Measurements from ENCODE around the gene MAN2C1. TPM values are rescaled to one million over a fixed set of nuclear protein-coding genes. Genes with fewer than 3 reads are reported as not detected.

MAN2C1 gene
- total RNA-seq, 2 donors from 2014 or later, result 186 to 339 TPM

DNA sequence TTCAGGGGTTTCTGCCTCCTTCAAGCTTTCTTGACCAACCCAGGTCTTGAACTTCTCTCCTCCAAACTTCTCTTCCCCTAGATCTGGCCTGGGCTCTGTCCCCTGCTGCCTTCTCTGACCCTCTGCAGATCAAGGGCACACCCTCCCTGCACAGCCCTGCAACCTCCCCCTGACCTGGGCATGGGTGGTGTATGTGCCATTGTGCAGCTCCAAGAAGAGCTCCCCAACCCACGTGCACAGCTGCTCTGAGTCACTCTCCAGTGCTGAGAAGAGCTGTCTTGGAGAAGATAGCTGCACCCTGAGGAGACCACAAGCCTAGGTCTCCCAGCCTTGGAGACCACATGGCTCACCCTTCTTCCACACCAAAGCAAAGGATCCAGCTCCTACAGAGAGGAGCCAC lies 8.0 kb downstream of the MAN2C1 start:
- Histone ChIP-seq H3K4me1 (no peaks in the 10 kb centered on the region), H3K4me3 (no peak overlapping the region), H3K36me3 (replicated peaks in 1 of 2; ENCODE audit: insufficient read depth in 1 of 2, low read depth in 2 of 2) (peaks cover 0 to 18% of the 10 kb centered on the region in 2 donors), H3K27me3 (no peaks in the 10 kb centered on the region), H3K27ac (no peak overlapping the region), H3K9me3 (no peaks in the 10 kb centered on the region)
- WGBS, 2 donors, result 83 to 100% methylated on average over 1 of the region's 1 CpG
- intact Hi-C loops (cut with DNase I), result loop anchor here (10.0 kb wide), 1 partner anchor 324 kb away; no protein-coding TSS in a partner anchor
- TF ChIP-seq POLR2A (IDR thresholded peaks at IDR 0.05), result no peak
- TF ChIP-seq, protein P1, sequence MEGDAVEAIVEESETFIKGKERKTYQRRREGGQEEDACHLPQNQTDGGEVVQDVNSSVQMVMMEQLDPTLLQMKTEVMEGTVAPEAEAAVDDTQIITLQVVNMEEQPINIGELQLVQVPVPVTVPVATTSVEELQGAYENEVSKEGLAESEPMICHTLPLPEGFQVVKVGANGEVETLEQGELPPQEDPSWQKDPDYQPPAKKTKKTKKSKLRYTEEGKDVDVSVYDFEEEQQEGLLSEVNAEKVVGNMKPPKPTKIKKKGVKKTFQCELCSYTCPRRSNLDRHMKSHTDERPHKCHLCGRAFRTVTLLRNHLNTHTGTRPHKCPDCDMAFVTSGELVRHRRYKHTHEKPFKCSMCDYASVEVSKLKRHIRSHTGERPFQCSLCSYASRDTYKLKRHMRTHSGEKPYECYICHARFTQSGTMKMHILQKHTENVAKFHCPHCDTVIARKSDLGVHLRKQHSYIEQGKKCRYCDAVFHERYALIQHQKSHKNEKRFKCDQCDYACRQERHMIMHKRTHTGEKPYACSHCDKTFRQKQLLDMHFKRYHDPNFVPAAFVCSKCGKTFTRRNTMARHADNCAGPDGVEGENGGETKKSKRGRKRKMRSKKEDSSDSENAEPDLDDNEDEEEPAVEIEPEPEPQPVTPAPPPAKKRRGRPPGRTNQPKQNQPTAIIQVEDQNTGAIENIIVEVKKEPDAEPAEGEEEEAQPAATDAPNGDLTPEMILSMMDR (IDR thresholded peaks at IDR 0.05), result no peak
- DNase-seq (no peak), ATAC-seq (peak; percentile 19)

DNA sequence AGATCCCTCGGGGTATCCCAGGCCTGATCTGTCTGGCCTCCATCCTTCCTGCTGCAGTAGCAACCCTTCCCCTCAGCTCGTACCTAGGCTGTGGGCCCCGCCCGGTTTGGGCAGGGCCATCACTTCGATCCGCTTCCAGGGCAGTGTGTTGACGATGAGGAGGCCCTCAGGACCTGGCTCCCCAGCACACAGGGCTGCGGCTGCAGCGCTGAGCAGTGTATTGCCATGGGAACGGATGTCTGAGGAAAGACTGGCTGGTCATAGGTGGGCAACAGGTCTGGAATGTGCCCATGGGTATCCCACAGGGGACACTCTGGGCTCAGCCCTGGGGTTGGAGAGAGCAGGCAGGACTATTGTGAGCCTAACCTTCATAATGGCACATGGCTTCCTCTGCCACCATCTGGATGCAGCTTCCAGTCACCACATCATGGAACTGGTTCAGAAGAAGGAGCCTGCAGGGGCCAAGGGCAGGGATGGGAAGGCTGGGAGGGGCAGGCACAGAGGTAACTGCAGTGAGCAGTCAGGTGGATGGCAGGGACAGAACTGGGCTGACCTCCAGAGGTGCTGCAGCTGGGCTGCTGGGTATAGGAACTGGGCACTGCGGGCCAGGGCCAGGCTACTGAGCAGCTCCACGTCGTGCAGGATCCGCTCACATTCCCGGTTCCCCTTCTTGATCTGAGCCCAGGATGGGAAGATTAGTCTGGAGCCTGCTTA lies 8.7 kb downstream of the MAN2C1 start:
- no peak for ATAC-seq
- no peak for TF ChIP-seq POLR2A (IDR thresholded peaks at IDR 0.05)
- TF ChIP-seq, protein P1 (IDR thresholded peaks at IDR 0.05), result no peak
- no peak for DNase-seq
- Histone ChIP-seq H3K27ac (no peak overlapping the region), H3K27me3 (no peaks in the 10 kb centered on the region), H3K9me3 (no peaks in the 10 kb centered on the region), H3K4me1 (no peaks in the 10 kb centered on the region), H3K36me3 (replicated peaks in 1 of 2; ENCODE audit: insufficient read depth in 1 of 2, low read depth in 2 of 2) (peaks cover 0 to 18% of the 10 kb centered on the region in 2 donors), H3K4me3 (no peak overlapping the region)
- WGBS, 2 donors, result 94 to 95% methylated on average over 10 to 15 of the region's 15 CpGs
- intact Hi-C loops (cut with DNase I), result loop anchor here (10.0 kb wide), 1 partner anchor 325 kb away; no protein-coding TSS in a partner anchor

DNA sequence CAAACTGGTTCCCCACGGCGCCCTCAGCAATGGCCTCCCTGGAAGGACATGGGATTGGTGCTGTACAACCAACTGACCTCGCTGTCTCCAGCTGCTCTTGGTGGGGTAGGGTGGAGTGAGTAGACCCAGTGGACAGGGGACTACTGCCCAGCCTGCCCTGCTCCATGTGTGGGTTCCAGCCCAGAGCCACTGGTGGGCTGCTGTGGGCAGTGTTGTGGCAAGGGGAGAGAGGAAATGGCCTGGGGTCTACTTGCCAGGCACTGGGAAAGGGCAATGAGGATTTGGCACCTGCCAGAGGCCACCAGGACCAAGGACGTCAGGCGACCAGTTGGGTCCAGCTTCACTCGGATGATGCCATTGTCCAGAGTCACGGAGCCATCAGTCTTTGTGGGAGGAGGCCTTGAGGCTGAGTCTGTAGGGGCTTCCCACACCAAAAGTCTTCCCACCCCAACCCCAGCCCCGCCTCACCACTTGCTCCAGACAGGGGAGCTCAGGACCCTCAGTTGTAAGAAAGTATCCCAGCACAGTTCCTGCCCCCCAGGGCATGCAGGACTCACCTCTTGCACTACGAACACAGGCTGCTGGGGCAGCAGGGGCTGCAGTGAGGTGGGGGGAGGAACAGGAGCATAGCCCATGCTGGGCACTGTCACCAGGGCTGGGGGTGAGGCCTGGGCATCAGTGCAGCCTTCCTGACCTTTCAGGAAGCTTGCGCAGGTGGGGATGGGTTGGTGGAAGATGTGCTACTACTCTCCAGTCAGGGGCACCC lies 9.5 kb downstream of the MAN2C1 start:
- 91 to 96% methylated on average over 8 to 10 of the region's 10 CpGs for WGBS, 2 donors
- ATAC-seq (no peak), DNase-seq (no peak)
- intact Hi-C loops (cut with DNase I), result no loop called here
- no peaks in the 10 kb centered on the region for H3K27me3 ChIP-seq
- no peaks in the 10 kb centered on the region for H3K9me3 ChIP-seq
- no peak overlapping the region for H3K4me3 ChIP-seq
- no peak overlapping the region for H3K27ac ChIP-seq
- peaks cover 0 to 15% of the 10 kb centered on the region in 2 donors for H3K36me3 ChIP-seq (replicated peaks in 1 of 2; ENCODE audit: insufficient read depth in 1 of 2, low read depth in 2 of 2)
- TF ChIP-seq POLR2A (IDR thresholded peaks at IDR 0.05), result no peak
- TF ChIP-seq, protein P1 (IDR thresholded peaks at IDR 0.05), result no peak
- H3K4me1 ChIP-seq, result no peaks in the 10 kb centered on the region

DNA sequence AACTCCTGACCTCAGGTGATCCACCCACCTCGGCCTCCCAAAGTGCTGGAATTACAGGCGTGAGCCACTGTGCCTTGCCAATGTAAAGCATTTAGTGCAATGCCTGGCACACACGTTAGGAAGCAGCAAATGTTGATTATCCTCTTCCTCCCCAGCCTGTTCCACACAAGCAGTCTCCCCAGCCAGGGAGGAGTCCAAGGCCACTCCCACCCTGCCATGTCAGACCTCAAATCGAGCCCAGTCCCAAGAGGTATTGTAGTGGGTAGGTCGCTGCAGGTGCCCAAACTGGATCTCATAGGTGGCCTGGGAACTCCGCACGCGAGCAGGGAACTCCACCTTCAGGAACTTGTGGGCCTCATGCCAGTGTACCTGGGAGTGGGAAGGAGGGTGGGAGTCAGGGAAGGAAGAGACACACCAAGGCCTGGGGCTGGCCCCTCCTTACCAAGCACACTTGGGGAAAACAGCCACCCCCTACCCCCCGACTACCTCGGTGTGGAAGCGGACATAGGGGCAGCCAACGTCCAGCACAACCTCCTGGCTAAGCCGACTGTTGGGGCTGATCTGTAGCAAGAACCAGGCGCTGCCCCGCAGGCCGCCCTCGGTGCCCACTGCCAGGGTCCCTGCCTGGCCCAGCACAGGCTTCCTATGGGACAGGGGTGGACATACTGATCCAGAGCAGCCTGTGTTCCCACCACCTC lies 10.3 kb downstream of the MAN2C1 start:
- ATAC-seq (no peak), DNase-seq (no peak)
- Histone ChIP-seq H3K36me3 (replicated peaks in 1 of 2; ENCODE audit: insufficient read depth in 1 of 2, low read depth in 2 of 2) (peaks cover 0 to 15% of the 10 kb centered on the region in 2 donors), H3K27me3 (no peaks in the 10 kb centered on the region), H3K9me3 (no peaks in the 10 kb centered on the region), H3K4me1 (no peaks in the 10 kb centered on the region), H3K27ac (no peak overlapping the region), H3K4me3 (no peak overlapping the region)
- intact Hi-C loops (cut with DNase I), result no loop called here
- 82 to 94% methylated on average over 8 to 17 of the region's 17 CpGs for WGBS, 2 donors
- TF ChIP-seq, protein P1 (IDR thresholded peaks at IDR 0.05), result no peak
- TF ChIP-seq POLR2A (IDR thresholded peaks at IDR 0.05), result no peak

Data from body of pancreas (tissue), 4 donors.